ENCODE results near the gene GABRB3. TPM values are rescaled to one million over a fixed set of nuclear protein-coding genes. Genes with fewer than 3 reads are reported as not detected.

The GABRB3 gene
- total RNA-seq, 1 donor from 2014 or later = 8.8 TPM

DNA sequence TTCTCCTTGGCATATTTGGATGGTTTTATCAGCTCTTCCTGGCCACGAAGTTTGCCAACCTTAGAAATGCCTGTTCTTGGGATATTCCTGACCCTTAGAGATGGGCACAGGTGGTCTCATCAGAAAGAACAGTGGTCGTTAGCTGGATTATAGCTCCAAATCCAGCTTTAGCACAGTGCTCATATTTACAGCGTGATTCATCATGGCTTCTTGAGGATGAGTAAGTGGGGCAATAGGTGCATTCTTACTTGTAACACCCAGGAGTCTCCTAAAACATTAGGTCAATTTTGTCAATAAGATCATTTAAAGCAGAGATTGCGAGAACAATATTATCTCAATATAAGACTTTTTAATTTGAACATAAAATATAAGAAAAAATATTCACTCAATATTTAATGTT, 191.9 kb downstream of the GABRB3 start:
- H3K4me1 Mint-ChIP-seq = no peaks in the 10 kb centered on the region
- no peak overlapping the region for H3K4me3 Mint-ChIP-seq

DNA sequence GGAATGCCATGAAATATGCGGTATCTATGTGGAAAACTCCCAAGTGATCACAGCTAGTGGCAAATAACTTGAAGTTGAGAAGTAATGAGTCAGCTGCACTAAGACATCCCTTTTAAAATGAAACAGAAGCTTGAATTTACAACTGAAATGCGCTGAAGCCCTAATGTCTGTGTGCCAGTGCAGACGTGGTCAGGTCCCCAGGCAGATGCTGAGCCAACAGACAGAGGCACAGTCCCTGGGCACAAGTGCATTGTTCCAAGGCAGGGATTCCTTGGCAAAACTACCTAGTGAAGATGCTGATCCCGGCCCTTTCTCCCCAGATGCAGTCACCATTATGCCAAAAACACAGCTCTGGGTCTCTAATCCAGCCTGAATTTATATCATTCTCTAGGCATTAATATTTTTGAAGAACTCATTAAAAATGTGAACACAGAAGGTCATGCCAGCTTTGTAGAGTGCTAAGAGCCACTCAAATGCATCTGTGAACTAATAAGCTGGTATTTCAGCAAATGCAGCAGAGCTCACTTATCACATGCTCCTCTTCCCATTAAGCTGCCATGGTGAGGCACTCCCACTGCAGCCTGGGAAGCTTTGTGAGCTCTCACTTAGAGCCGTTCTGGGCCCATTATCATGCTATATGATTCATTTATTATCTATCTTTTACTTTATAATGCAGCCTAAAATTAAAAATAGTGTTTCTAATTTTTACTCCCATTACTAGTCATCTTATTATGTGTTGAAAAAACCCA, 200.1 kb downstream of the GABRB3 start:
- Histone ChIP-seq H3K9me3 (ENCODE audit: low read depth) (no peaks in the 10 kb centered on the region), H3F3A (ENCODE audit: low read depth) (no peaks in the 10 kb centered on the region), H3K9ac (no peak overlapping the region), H3K4me1 (no peaks in the 10 kb centered on the region), H3K4me2 (no peak overlapping the region), H3K4me3 (no peak overlapping the region), H3K27me3 (no peaks in the 10 kb centered on the region), H3K79me2 (ENCODE audit: low read depth) (no peaks in the 10 kb centered on the region), H4K20me1 (ENCODE audit: low read depth) (no peaks in the 10 kb centered on the region), H3K27ac (no peak overlapping the region), H3K36me3 (no peaks in the 10 kb centered on the region), H2AFZ (replicated peaks) (no peak overlapping the region)
- H3K27me3 Mint-ChIP-seq (ENCODE audit: insufficient read depth, low read depth) = no peaks in the 10 kb centered on the region
- H3K9me3 Mint-ChIP-seq = no peaks in the 10 kb centered on the region
- peaks cover 14% of the 10 kb centered on the region for H3K36me3 Mint-ChIP-seq
- H3K4me1 Mint-ChIP-seq = no peaks in the 10 kb centered on the region
- H3K27ac Mint-ChIP-seq = no peak overlapping the region
- H3K4me3 Mint-ChIP-seq = no peak overlapping the region
- no peak for DNase-seq (ENCODE audit: low spot score)
- TF ChIP-seq, protein P1, sequence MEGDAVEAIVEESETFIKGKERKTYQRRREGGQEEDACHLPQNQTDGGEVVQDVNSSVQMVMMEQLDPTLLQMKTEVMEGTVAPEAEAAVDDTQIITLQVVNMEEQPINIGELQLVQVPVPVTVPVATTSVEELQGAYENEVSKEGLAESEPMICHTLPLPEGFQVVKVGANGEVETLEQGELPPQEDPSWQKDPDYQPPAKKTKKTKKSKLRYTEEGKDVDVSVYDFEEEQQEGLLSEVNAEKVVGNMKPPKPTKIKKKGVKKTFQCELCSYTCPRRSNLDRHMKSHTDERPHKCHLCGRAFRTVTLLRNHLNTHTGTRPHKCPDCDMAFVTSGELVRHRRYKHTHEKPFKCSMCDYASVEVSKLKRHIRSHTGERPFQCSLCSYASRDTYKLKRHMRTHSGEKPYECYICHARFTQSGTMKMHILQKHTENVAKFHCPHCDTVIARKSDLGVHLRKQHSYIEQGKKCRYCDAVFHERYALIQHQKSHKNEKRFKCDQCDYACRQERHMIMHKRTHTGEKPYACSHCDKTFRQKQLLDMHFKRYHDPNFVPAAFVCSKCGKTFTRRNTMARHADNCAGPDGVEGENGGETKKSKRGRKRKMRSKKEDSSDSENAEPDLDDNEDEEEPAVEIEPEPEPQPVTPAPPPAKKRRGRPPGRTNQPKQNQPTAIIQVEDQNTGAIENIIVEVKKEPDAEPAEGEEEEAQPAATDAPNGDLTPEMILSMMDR (IDR thresholded peaks at IDR 0.05) = no peak
- TF ChIP-seq EZH2phosphoT487 (IDR thresholded peaks at IDR 0.05) (no peak), EZH2 (IDR thresholded peaks at IDR 0.05) (no peak)

More for the DNA sequence above, 191.9 kb downstream of the GABRB3 start:
- H3K79me2 ChIP-seq (ENCODE audit: low read depth) = no peaks in the 10 kb centered on the region
- no peak for TF ChIP-seq EZH2 (IDR thresholded peaks at IDR 0.05)
- TF ChIP-seq EZH2phosphoT487 (IDR thresholded peaks at IDR 0.05) = no peak
- TF ChIP-seq, protein P1 (IDR thresholded peaks at IDR 0.05) = no peak
- no peak overlapping the region for H3K4me3 ChIP-seq
- no peaks in the 10 kb centered on the region for H3F3A ChIP-seq (ENCODE audit: low read depth)
- no peaks in the 10 kb centered on the region for H3K4me1 ChIP-seq
- Mint-ChIP-seq H3K36me3 (peaks cover 17% of the 10 kb centered on the region), H3K27me3 (ENCODE audit: insufficient read depth, low read depth) (no peaks in the 10 kb centered on the region), H3K9me3 (no peaks in the 10 kb centered on the region), H3K27ac (no peak overlapping the region)
- H3K9me3 ChIP-seq (ENCODE audit: low read depth) = no peaks in the 10 kb centered on the region
- no peak overlapping the region for H2AFZ ChIP-seq (replicated peaks)
- H3K27ac ChIP-seq = no peak overlapping the region
- no peak overlapping the region for H3K9ac ChIP-seq
- H3K4me2 ChIP-seq = no peak overlapping the region
- no peak for DNase-seq (ENCODE audit: low spot score)
- no peaks in the 10 kb centered on the region for H4K20me1 ChIP-seq (ENCODE audit: low read depth)
- H3K27me3 ChIP-seq = no peaks in the 10 kb centered on the region
- no peaks in the 10 kb centered on the region for H3K36me3 ChIP-seq

DNA sequence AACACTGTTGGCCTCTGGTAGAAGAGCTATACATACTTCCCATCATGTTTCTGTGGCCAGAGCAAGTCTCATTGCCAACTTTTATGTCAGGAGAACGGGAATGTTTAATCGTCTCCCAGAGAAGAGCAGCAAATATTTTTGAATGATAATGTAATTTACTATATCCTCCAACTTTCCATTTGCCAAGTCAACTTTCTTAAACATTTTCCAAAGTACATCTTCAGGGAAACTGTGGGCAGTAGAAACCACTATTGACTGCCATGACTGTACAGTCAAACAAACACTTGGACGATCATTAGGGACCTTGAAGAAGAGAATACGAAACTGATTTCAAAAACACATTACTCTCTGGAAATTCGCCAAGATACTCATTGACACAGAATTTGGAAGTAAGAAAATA, 201.5 kb downstream of the GABRB3 start:
- Histone ChIP-seq H3K4me3 (no peak overlapping the region), H3K4me2 (no peak overlapping the region), H3K9ac (no peak overlapping the region), H2AFZ (replicated peaks) (no peak overlapping the region), H3K4me1 (no peaks in the 10 kb centered on the region), H3K79me2 (ENCODE audit: low read depth) (no peaks in the 10 kb centered on the region), H4K20me1 (ENCODE audit: low read depth) (no peaks in the 10 kb centered on the region), H3K36me3 (no peaks in the 10 kb centered on the region), H3K27me3 (no peaks in the 10 kb centered on the region), H3K9me3 (ENCODE audit: low read depth) (no peaks in the 10 kb centered on the region), H3F3A (ENCODE audit: low read depth) (no peaks in the 10 kb centered on the region), H3K27ac (no peak overlapping the region)
- H3K27ac Mint-ChIP-seq = no peak overlapping the region
- TF ChIP-seq EZH2phosphoT487 (IDR thresholded peaks at IDR 0.05) (no peak), EZH2 (IDR thresholded peaks at IDR 0.05) (no peak)
- TF ChIP-seq, protein P1 (IDR thresholded peaks at IDR 0.05) = no peak
- H3K9me3 Mint-ChIP-seq = no peaks in the 10 kb centered on the region
- H3K36me3 Mint-ChIP-seq = peaks cover 8% of the 10 kb centered on the region
- H3K4me1 Mint-ChIP-seq = no peaks in the 10 kb centered on the region
- DNase-seq (ENCODE audit: low spot score) = no peak
- no peak overlapping the region for H3K4me3 Mint-ChIP-seq
- H3K27me3 Mint-ChIP-seq (ENCODE audit: insufficient read depth, low read depth) = peaks cover 2% of the 10 kb centered on the region

All from neural progenitor cell (in vitro differentiated cells).